IMR-90 (cell line): Measurements from ENCODE around the gene RGS7BP. TPM values are rescaled to one million over a fixed set of nuclear protein-coding genes. Genes with fewer than 3 reads are reported as not detected.

ENCODE experiments used
- ATAC-seq: fragments of 200-7000 bp; cut with Tn5 transposase; 2 replicates; pipeline ENCODE4 v1.9.1; 2020; ENCODE audit warnings: low read depth, mild to moderate bottlenecking, moderate library complexity
- BruUV-seq: library from RNA; stranded (reverse); fragments of 400-500 nt; replicated peaks from 2 replicates; lab custom pipeline; 2021; lab: Mats Ljungman, UMichigan
- CTCF ChIA-PET: fragments of 300-600 bp; formaldehyde crosslinking; extraction: SDS; loops from one replicate; lab custom pipeline; 2021; ENCODE audit warnings: antibody characterized with exemption; lab: Yijun Ruan, JAX
- POLR2A ChIA-PET: fragments of 300-600 bp; sonication (Branson Sonifier 250); formaldehyde crosslinking; loops from one replicate; lab custom pipeline; 2022; ENCODE audit warnings: antibody characterized with exemption; ENCODE audit not compliant: unreplicated experiment; lab: Charles Lee
- DNase-seq: peaks from one replicate; pipeline ENCODE4 v3.0.0; 2013
- H2AFZ ChIP-seq: replicated peaks from 2 replicates; pipeline ENCODE3; 2013; ENCODE audit warnings: low read length, mild to moderate bottlenecking; ENCODE audit not compliant: poor library complexity
- H2AK5ac ChIP-seq: 2 replicates; pipeline ENCODE4 v1.6.1; 2013; ENCODE audit warnings: low read depth, low read length, inconsistent platforms
- H2AK9ac ChIP-seq: replicated peaks from 2 replicates; pipeline ENCODE3; 2013; ENCODE audit warnings: mild to moderate bottlenecking, low read depth, low read length, moderate library complexity; ENCODE audit not compliant: poor library complexity
- H2BK120ac ChIP-seq: 2 replicates; pipeline ENCODE4 v1.6.1; 2013; ENCODE audit warnings: low read depth, low read length, inconsistent platforms
- H2BK15ac ChIP-seq: 3 replicates; pipeline ENCODE4 v1.6.1; 2013; ENCODE audit warnings: low read depth, low read length, inconsistent platforms
- H2BK20ac ChIP-seq: 2 replicates; pipeline ENCODE4 v1.6.1; 2013; ENCODE audit warnings: low read depth, mild to moderate bottlenecking, inconsistent platforms, low read length, moderate library complexity
- H2BK5ac ChIP-seq: 2 replicates; pipeline ENCODE4 v1.6.1; 2013; ENCODE audit warnings: mild to moderate bottlenecking, low read depth, low read length, inconsistent platforms; ENCODE audit not compliant: poor library complexity, severe bottlenecking
- H3K14ac ChIP-seq: replicated peaks from 2 replicates; pipeline ENCODE4 v1.6.1; 2013; ENCODE audit warnings: low read depth, low read length, inconsistent platforms
- H3K18ac ChIP-seq: 2 replicates; pipeline ENCODE4 v1.6.1; 2013; ENCODE audit warnings: low read depth, low read length, control low read depth
- H3K23ac ChIP-seq: 2 replicates; pipeline ENCODE4 v1.6.1; 2013; ENCODE audit warnings: low read depth, low read length, inconsistent platforms
- H3K27ac ChIP-seq: 2 replicates; pipeline ENCODE4 v1.5.1; 2013; ENCODE audit warnings: mild to moderate bottlenecking, control low read depth, low read length; ENCODE audit not compliant: insufficient read depth
- H3K27me3 ChIP-seq: 2 replicates; pipeline ENCODE4 v1.6.1; 2013; ENCODE audit warnings: low read length; ENCODE audit not compliant: control insufficient read depth, insufficient read depth
- H3K36me3 ChIP-seq: 2 replicates; pipeline ENCODE4 v1.6.1; 2013; ENCODE audit warnings: low read length, mixed read lengths; ENCODE audit not compliant: control insufficient read depth, insufficient read depth
- H3K4ac ChIP-seq: 2 replicates; pipeline ENCODE4 v1.6.1; 2013; ENCODE audit warnings: low read depth, low read length, inconsistent platforms
- H3K4me1 ChIP-seq: 2 replicates; pipeline ENCODE4 v1.6.1; 2013; ENCODE audit warnings: low read length, mixed read lengths; ENCODE audit not compliant: control insufficient read depth, insufficient read depth
- H3K4me2 ChIP-seq: 2 replicates; pipeline ENCODE4 v1.6.1; 2013; ENCODE audit warnings: low read depth, mild to moderate bottlenecking, control low read depth, low read length, moderate library complexity
- H3K4me3 ChIP-seq: 2 replicates; pipeline ENCODE4 v1.5.1; 2013; ENCODE audit warnings: low read depth, mild to moderate bottlenecking, control low read depth, low read length, moderate library complexity; ENCODE audit not compliant: insufficient read depth
- H3K56ac ChIP-seq: 2 replicates; pipeline ENCODE4 v1.6.1; 2013; ENCODE audit warnings: low read length, inconsistent platforms; ENCODE audit not compliant: insufficient read depth; ENCODE audit errors: extremely low read depth
- H3K79me1 ChIP-seq, 2 experiments: 2 replicates each; pipeline ENCODE4 v1.6.1; 2013; ENCODE audit warnings: low read length in 2 of 2, inconsistent platforms in 1 of 2, low read depth in 1 of 2
- H3K9ac ChIP-seq: 2 replicates; pipeline ENCODE4 v1.6.1; 2013; ENCODE audit warnings: low read depth, low read length, control low read depth
- H3K9me1 ChIP-seq: 2 replicates; pipeline ENCODE4 v1.6.1; 2013; ENCODE audit warnings: low read length, inconsistent platforms; ENCODE audit not compliant: insufficient read depth
- H3K9me3 ChIP-seq: 2 replicates; pipeline ENCODE4 v1.6.1; 2013; ENCODE audit warnings: low read length; ENCODE audit not compliant: control insufficient read depth, insufficient read depth
- H4K20me1 ChIP-seq: 2 replicates; pipeline ENCODE4 v1.6.1; 2013; ENCODE audit warnings: low read length, inconsistent platforms; ENCODE audit not compliant: insufficient read depth
- H4K5ac ChIP-seq: 2 replicates; pipeline ENCODE4 v1.6.1; 2013; ENCODE audit warnings: mild to moderate bottlenecking, low read depth, low read length, control low read depth
- H4K8ac ChIP-seq, 2 experiments: 2 replicates each; pipeline ENCODE4 v1.6.1; 2013; ENCODE audit warnings: low read depth in 2 of 2, low read length in 2 of 2, control low read depth in 1 of 2, inconsistent platforms in 1 of 2
- H4K91ac ChIP-seq: 2 replicates; pipeline ENCODE4 v1.6.1; 2013; ENCODE audit warnings: low read depth, low read length, inconsistent platforms; ENCODE audit not compliant: insufficient read depth
- BHLHE40 ChIP-seq: fragments of 150-350 bp; IDR thresholded peaks from 2 replicates; pipeline ENCODE4 v1.6.1; 2016; ENCODE audit warnings: mild to moderate bottlenecking, low read depth, low read length
- CEBPB ChIP-seq: IDR thresholded peaks from 2 replicates; pipeline ENCODE4 v1.6.1; 2012; ENCODE audit warnings: low read depth, low read length, improper control_type of control experiment
- CHD1 ChIP-seq: IDR thresholded peaks from 2 replicates; pipeline ENCODE4 v1.6.1; 2012; ENCODE audit warnings: low read depth, low read length, improper control_type of control experiment
- CTCF ChIP-seq: conservative IDR thresholded peaks from 2 replicates; pipeline ENCODE4 v1.5.1; 2012; ENCODE audit warnings: mild to moderate bottlenecking, low read depth, low read length, improper control_type of control experiment
- ELK1 ChIP-seq: fragments of 150-350 bp; IDR thresholded peaks from 2 replicates; pipeline ENCODE4 v1.6.1; 2016; ENCODE audit warnings: low read depth, mild to moderate bottlenecking, low read length, moderate library complexity, borderline replicate concordance
- FOS ChIP-seq: fragments of 150-350 bp; IDR thresholded peaks from 2 replicates; pipeline ENCODE4 v1.6.1; 2016; ENCODE audit warnings: low read depth, low read length
- MAFK ChIP-seq: IDR thresholded peaks from 2 replicates; pipeline ENCODE4 v1.6.1; 2012; ENCODE audit warnings: low read depth, low read length, improper control_type of control experiment
- MAZ ChIP-seq: IDR thresholded peaks from 2 replicates; pipeline ENCODE4 v1.6.1; 2012; ENCODE audit warnings: low read depth, mild to moderate bottlenecking, low read length, improper control_type of control experiment, moderate library complexity, borderline replicate concordance
- MXI1 ChIP-seq: IDR thresholded peaks from 2 replicates; pipeline ENCODE4 v1.6.1; 2012; ENCODE audit warnings: low read depth, mild to moderate bottlenecking, low read length, moderate library complexity, borderline replicate concordance
- NFE2L2 ChIP-seq: fragments of 150-350 bp; IDR thresholded peaks from 2 replicates; pipeline ENCODE4 v1.6.1; 2016; ENCODE audit warnings: low read depth, mild to moderate bottlenecking, low read length
- POLR2A ChIP-seq: IDR thresholded peaks from 2 replicates; pipeline ENCODE4 v1.6.1; 2012; ENCODE audit warnings: mild to moderate bottlenecking, low read depth, low read length
- RAD21 ChIP-seq: IDR thresholded peaks from 2 replicates; pipeline ENCODE4 v1.6.1; 2012; ENCODE audit warnings: low read length, improper control_type of control experiment
- RCOR1 ChIP-seq: IDR thresholded peaks from 2 replicates; pipeline ENCODE4 v1.6.1; 2012; ENCODE audit warnings: mild to moderate bottlenecking, low read length, improper control_type of control experiment; ENCODE audit not compliant: insufficient replicate concordance
- RFX5 ChIP-seq: IDR thresholded peaks from 2 replicates; pipeline ENCODE4 v1.8.0; 2012; ENCODE audit warnings: low read depth, mild to moderate bottlenecking, low read length, moderate library complexity
- SMC3 ChIP-seq: fragments of 150-350 bp; IDR thresholded peaks from 2 replicates; pipeline ENCODE4 v1.6.1; 2016; ENCODE audit warnings: low read depth, mild to moderate bottlenecking, antibody characterized with exemption, low read length, moderate library complexity
- USF2 ChIP-seq: fragments of 150-350 bp; IDR thresholded peaks from 2 replicates; pipeline ENCODE4 v1.6.1; 2017; ENCODE audit warnings: mild to moderate bottlenecking, antibody characterized with exemption, low read length, low read depth
- WGBS, 2 experiments: methylation state at CpG; one replicate each; pipeline versions ENCODE4 v1.1.5 to v1.1.7; 2013; ENCODE audit warnings: missing lambda C conversion rate in 2 of 2; ENCODE audit not compliant: insufficient read length in 1 of 2; ENCODE audit errors: extremely low coverage in 2 of 2; 5-methylcytosine and 5-hydroxymethylcytosine counted together
- dilution Hi-C: fragments of 300-500 bp; cut with HindIII; formaldehyde crosslinking; loops from one replicate; pipeline ENCODE4 v1.14.3; 2018; ENCODE audit warnings: low sequenced_read_pairs; ENCODE audit not compliant: unreplicated experiment
- in situ Hi-C: fragments of 300-500 bp; cut with MboI; formaldehyde crosslinking; loops from 3 replicates; pipeline ENCODE4 v1.14.3; 2019; ENCODE audit warnings: low sequenced_read_pairs, inconsistent platforms, mixed read lengths
- intact Hi-C: fragments of 100-400 bp; cut with micrococcal nuclease; formaldehyde crosslinking; loops from 2 replicates; pipeline ENCODE4 v1.10.0; 2022
- polyA plus RNA-seq, 3 experiments: library from polyadenylated mRNA; depleted of rRNA; stranded (reverse); fragments of >200 nt; gene quantifications; 2 replicates each; pipeline ENCODE4 v1.2.3, GENCODE V29; 2012; ENCODE audit warnings: low replicate concordance in 1 of 3
- total RNA-seq: library from RNA; depleted of rRNA; stranded (reverse); fragments of >200 nt; gene quantifications from 2 replicates; pipeline ENCODE4 v1.2.3, GENCODE V29; 2012

Gene RGS7BP
- total and polyA plus RNA-seq, 2 of the 4 experiments (the other 2 are of a cell fraction): not detected

DNA sequence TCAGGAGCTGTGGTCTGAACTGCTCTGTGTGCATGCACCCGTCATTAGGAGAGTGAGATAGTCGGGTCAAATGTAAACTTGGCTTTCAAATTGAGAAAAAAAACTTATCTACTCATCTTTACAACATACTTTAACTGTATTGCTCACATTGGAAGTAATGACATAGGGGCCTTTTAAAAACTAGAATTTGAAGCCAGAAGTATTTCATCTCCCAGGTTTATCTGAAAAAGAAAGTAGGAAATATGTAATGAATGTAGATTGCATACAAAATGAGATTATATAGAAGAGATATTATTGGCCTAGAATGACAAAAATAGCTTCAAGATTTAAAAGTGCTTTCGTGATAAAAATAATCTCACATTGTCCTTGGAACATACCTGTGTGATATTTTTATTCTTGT lies 24.3 kb downstream of the RGS7BP start:
- ATAC-seq (no peak), DNase-seq (no peak)
- no peaks in the 10 kb centered on the region for H3K9me1 ChIP-seq
- H3K4me2 ChIP-seq: no peak overlapping the region
- H3K18ac ChIP-seq: no peak overlapping the region
- H3K9me3 ChIP-seq: no peaks in the 10 kb centered on the region
- no peak overlapping the region for H3K4me3 ChIP-seq
- POLR2A ChIA-PET: no interaction called here
- H3K9ac ChIP-seq: no peak overlapping the region
- no peak overlapping the region for H2BK120ac ChIP-seq
- dilution Hi-C loops (no loop called here), intact Hi-C loops (no loop called here), in situ Hi-C loops (no loop called here)
- H3K4me1 ChIP-seq: no peaks in the 10 kb centered on the region
- CTCF ChIA-PET: no interaction called here
- H2AFZ ChIP-seq: no peak overlapping the region
- TF ChIP-seq NFE2L2: no peak
- TF ChIP-seq CTCF: no peak
- TF ChIP-seq MAFK: no peak
- no peak for TF ChIP-seq ELK1
- TF ChIP-seq USF2: no peak
- TF ChIP-seq FOS: no peak
- TF ChIP-seq MAZ: no peak
- TF ChIP-seq RFX5: no peak
- TF ChIP-seq POLR2A: no peak
- no peak for TF ChIP-seq RAD21
- no peak for TF ChIP-seq MXI1
- TF ChIP-seq CEBPB: no peak
- TF ChIP-seq SMC3: no peak
- TF ChIP-seq BHLHE40: no peak
- TF ChIP-seq RCOR1: no peak
- TF ChIP-seq CHD1: no peak
- H3K4ac ChIP-seq: no peak overlapping the region
- no peak overlapping the region for H4K91ac ChIP-seq
- no TSS peak for BruUV-seq
- no CpG with 5 or more reads among the region's 3 CpGs for WGBS, 2 experiments
- no peak overlapping the region for H3K56ac ChIP-seq
- no peak overlapping the region for H2AK9ac ChIP-seq
- H2BK20ac ChIP-seq: no peak overlapping the region
- H4K8ac ChIP-seq: no peak overlapping the region
- no peak overlapping the region for H2BK15ac ChIP-seq
- H2BK5ac ChIP-seq: no peak overlapping the region
- no peak overlapping the region for H2AK5ac ChIP-seq
- no peak overlapping the region for H3K14ac ChIP-seq
- H3K79me1 ChIP-seq: no peaks in the 10 kb centered on the region
- H3K27ac ChIP-seq: no peak overlapping the region
- H4K20me1 ChIP-seq: no peaks in the 10 kb centered on the region
- no peak overlapping the region for H3K23ac ChIP-seq
- H3K27me3 ChIP-seq: no peaks in the 10 kb centered on the region; the same call in none of the 2 replicates
- no peak overlapping the region for H4K5ac ChIP-seq
- H3K36me3 ChIP-seq: no peaks in the 10 kb centered on the region
